Activated CD8-positive, alpha-beta T cell treated with anti-CD3 and anti-CD28 coated beads, Interleukin-2, amount 10 ng/mL, durations not matched to agents 7 days and 5 days (primary cell): ENCODE measurements around the gene DLG2. TPM values are rescaled to one million over a fixed set of nuclear protein-coding genes. Genes with fewer than 3 reads are reported as not detected.

ENCODE experiments used
- ATAC-seq: fragments of 150-1000 bp; cut with Tn5 transposase; one replicate; pipeline ENCODE4 v1.10.0; 2021; ENCODE audit warnings: moderate library complexity
- CTCF ChIA-PET: fragments of 350-600 bp; sonication (Branson Sonifier 250); formaldehyde crosslinking; loops from one replicate; lab custom pipeline; 2021; ENCODE audit warnings: antibody characterized with exemption; lab: Charles Lee
- POLR2A ChIA-PET: fragments of 350-600 bp; sonication (Branson Sonifier 250); formaldehyde crosslinking; loops from one replicate; lab custom pipeline; 2021; ENCODE audit warnings: antibody characterized with exemption; lab: Charles Lee
- DNase-seq: peaks from one replicate; pipeline ENCODE4 v3.0.0-alpha.2; 2020
- H3K27ac Mint-ChIP-seq: one replicate; pipeline ENCODE4 v1.8.0; 2021; ENCODE audit warnings: mild to moderate bottlenecking, mixed read lengths
- H3K27me3 Mint-ChIP-seq: one replicate; pipeline ENCODE4 v1.8.0; 2021; ENCODE audit warnings: low read depth, mixed read lengths
- H3K36me3 Mint-ChIP-seq: one replicate; pipeline ENCODE4 v1.8.0; 2021; ENCODE audit warnings: low read depth, mixed read lengths
- H3K4me1 Mint-ChIP-seq: one replicate; pipeline ENCODE4 v1.8.0; 2021; ENCODE audit warnings: low read depth, mixed read lengths
- H3K4me3 Mint-ChIP-seq: one replicate; pipeline ENCODE4 v1.8.0; 2021; ENCODE audit warnings: mild to moderate bottlenecking, mixed read lengths
- H3K9me3 Mint-ChIP-seq: one replicate; pipeline ENCODE4 v1.8.0; 2022; ENCODE audit warnings: mixed read lengths; ENCODE audit not compliant: insufficient read depth
- total RNA-seq, 2 experiments: library from RNA; stranded (reverse); gene quantifications; one replicate each; pipeline ENCODE4 v1.2.3, GENCODE V29; 2021

DLG2 gene
- total RNA-seq, 2 experiments from 2014 or later = 1.3 to 1.6 TPM

DNA sequence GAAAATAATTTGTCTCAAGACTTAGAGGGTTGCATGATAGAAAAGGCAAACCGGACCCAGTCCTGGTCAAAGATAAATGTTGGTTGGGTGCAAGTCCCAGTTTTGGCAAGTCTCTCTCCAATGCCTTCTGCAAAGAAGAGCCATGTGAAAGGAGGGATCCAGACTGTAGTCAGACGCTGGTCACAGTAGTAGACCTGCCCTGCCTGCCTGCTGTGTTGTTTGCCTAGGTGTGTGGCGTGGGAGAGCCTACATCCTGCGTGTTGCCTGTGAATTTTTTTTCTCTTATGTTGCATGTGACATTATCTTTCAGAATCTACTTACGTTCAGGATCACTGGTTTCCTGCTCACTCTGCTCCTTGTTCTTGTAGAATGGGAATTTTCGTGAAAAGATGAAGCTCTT is 2143.3 kb downstream of the DLG2 start:
- ATAC-seq = no peak
- H3K36me3 Mint-ChIP-seq = no peaks in the 10 kb centered on the region
- DNase-seq = no peak
- no peak overlapping the region for H3K27ac Mint-ChIP-seq
- no peaks in the 10 kb centered on the region for H3K4me1 Mint-ChIP-seq
- ChIA-PET POLR2A (no interaction called here), CTCF (interaction anchor here (0.6 kb wide), 1 partner anchor 312 kb away, joined by 3 read pairs; no protein-coding TSS in a partner anchor)
- no peak overlapping the region for H3K4me3 Mint-ChIP-seq
- H3K27me3 Mint-ChIP-seq = no peaks in the 10 kb centered on the region
- H3K9me3 Mint-ChIP-seq = no peaks in the 10 kb centered on the region

GRCh38 chr11:83480811-83481210 is 2146.3 kb downstream of the DLG2 start:
- no peaks in the 10 kb centered on the region for H3K27me3 Mint-ChIP-seq
- POLR2A ChIA-PET = no interaction called here
- DNase-seq (no peak), ATAC-seq (no peak)
- H3K27ac Mint-ChIP-seq = no peak overlapping the region
- H3K36me3 Mint-ChIP-seq = no peaks in the 10 kb centered on the region
- CTCF ChIA-PET = no interaction called here
- no peak overlapping the region for H3K4me3 Mint-ChIP-seq
- H3K9me3 Mint-ChIP-seq = no peaks in the 10 kb centered on the region
- no peaks in the 10 kb centered on the region for H3K4me1 Mint-ChIP-seq

DNA sequence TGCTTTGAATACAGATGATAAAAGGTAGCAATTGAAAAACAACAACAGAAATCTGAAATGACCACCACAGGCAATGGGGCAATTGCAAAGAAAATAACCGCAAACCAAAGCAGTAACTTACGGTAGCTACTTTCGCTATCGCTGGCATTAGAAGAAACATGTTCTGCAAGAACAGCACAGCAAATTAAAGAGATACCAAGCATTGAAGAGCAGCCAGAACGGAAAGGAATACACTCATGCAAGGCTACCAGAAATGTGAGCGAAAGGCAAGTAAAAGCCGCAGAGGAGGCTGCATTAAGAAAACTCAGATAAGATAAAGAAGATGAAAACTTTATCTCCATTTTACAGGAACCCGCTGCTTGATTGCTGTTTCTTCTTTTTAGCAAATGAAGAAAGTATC is 2146.9 kb downstream of the DLG2 start:
- Mint-ChIP-seq H3K4me3 (no peak overlapping the region), H3K36me3 (no peaks in the 10 kb centered on the region), H3K9me3 (no peaks in the 10 kb centered on the region), H3K27me3 (no peaks in the 10 kb centered on the region), H3K27ac (no peak overlapping the region), H3K4me1 (no peaks in the 10 kb centered on the region)
- ChIA-PET CTCF (no interaction called here), POLR2A (no interaction called here)
- ATAC-seq (no peak), DNase-seq (no peak)

- H3K9me3 Mint-ChIP-seq = no peaks in the 10 kb centered on the region
- ChIA-PET POLR2A (no interaction called here), CTCF (no interaction called here)
- no peaks in the 10 kb centered on the region for H3K4me1 Mint-ChIP-seq
- ATAC-seq (no peak), DNase-seq (no peak)
- no peaks in the 10 kb centered on the region for H3K27me3 Mint-ChIP-seq
- H3K36me3 Mint-ChIP-seq = no peaks in the 10 kb centered on the region
- no peak overlapping the region for H3K27ac Mint-ChIP-seq
- no peak overlapping the region for H3K4me3 Mint-ChIP-seq
These were observed 2149.4 kb downstream of the DLG2 start for GRCh38 chr11:83477772-83478171.

DNA sequence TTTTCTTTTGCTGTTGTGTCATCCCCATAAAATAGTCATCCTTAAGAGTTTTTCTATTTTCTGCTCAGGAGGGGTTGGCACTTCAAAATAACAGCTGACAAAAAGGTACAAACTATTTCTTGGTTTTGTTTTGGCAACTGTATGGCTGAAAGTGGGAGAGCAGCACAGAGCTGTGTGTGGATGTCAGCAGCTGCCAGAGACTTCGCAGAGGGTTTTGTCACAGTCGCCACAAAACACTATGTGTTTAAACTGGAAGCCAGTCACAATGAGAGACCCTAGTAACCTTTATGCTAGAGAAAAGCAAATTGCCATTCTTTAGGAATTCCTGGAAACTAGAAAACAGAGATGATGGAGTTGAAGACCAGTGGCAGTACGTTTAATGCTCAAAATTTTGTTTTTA is 2151.4 kb downstream of the DLG2 start:
- DNase-seq (no peak), ATAC-seq (no peak)
- H3K9me3 Mint-ChIP-seq = no peaks in the 10 kb centered on the region
- no peaks in the 10 kb centered on the region for H3K27me3 Mint-ChIP-seq
- no peak overlapping the region for H3K4me3 Mint-ChIP-seq
- no peaks in the 10 kb centered on the region for H3K36me3 Mint-ChIP-seq
- POLR2A ChIA-PET = no interaction called here
- no peak overlapping the region for H3K27ac Mint-ChIP-seq
- H3K4me1 Mint-ChIP-seq = no peaks in the 10 kb centered on the region
- CTCF ChIA-PET = no interaction called here

DNA sequence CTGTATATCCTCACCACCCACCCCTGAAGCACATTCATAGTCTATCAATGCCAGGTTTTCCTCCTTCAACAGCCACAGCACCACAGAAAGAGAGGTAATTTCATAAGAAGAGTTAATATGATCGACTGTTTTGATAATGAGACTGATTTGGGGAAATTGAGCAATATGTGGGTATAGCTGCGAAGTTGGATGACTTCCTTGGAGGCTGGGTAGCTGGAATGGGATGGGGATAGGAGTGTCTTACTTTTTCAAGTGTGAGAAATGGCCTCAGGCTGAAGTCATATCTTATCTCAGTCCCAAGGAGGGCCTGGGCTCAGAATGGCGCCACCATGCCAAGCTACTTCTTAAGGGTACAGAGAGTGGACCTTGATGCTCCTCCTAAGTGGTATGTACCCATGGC is 2153.4 kb downstream of the DLG2 start:
- no peak overlapping the region for H3K4me3 Mint-ChIP-seq
- ATAC-seq (no peak), DNase-seq (no peak)
- POLR2A ChIA-PET = no interaction called here
- H3K9me3 Mint-ChIP-seq = no peaks in the 10 kb centered on the region
- no peak overlapping the region for H3K27ac Mint-ChIP-seq
- no peaks in the 10 kb centered on the region for H3K4me1 Mint-ChIP-seq
- no peaks in the 10 kb centered on the region for H3K27me3 Mint-ChIP-seq
- CTCF ChIA-PET = no interaction called here
- no peaks in the 10 kb centered on the region for H3K36me3 Mint-ChIP-seq

DNA sequence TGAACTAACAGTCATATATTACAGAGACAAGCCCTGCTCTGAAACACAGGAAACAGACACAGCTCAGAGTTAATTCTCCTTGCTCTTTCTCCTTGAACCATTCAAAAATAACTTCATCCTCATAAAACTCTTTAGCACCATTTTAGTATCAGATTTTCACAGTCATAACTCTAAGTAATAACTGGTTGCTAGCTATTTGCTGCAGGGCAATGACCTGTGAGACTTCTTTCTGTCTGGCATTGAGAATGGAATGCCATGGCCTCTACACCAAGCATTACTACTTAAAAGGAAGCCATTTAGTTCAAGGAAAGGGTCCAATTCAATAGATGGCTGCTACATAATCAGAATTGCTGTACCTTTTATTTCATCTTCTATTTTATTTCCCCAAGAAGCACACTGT is 2154.3 kb downstream of the DLG2 start:
- no peak overlapping the region for H3K27ac Mint-ChIP-seq
- POLR2A ChIA-PET = no interaction called here
- no peak overlapping the region for H3K4me3 Mint-ChIP-seq
- H3K36me3 Mint-ChIP-seq = no peaks in the 10 kb centered on the region
- H3K4me1 Mint-ChIP-seq = no peaks in the 10 kb centered on the region
- ATAC-seq = no peak
- H3K27me3 Mint-ChIP-seq = no peaks in the 10 kb centered on the region
- H3K9me3 Mint-ChIP-seq = no peaks in the 10 kb centered on the region
- no peak for DNase-seq
- CTCF ChIA-PET = no interaction called here

GRCh38 chr11:83471831-83472727 is 2155.1 kb downstream of the DLG2 start:
- H3K4me3 Mint-ChIP-seq = no peak overlapping the region
- CTCF ChIA-PET = no interaction called here

DNA sequence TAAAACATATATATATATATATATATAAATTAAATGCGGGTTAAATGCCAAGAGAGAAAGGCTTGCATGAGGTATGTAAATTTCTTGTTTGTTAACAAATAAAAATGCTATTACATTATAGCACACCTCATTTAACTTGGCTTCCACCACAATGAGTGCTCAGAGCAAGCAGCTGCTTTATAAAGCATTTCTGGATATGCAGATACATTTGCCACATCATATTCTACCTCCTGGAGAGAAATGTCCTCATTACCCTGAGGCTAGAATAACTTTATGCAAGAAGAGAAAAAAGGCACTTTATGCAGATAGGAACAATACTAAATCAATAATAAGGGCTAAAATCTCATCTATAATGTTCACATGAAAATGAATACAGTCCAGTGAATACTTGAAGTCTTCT is 2159.3 kb downstream of the DLG2 start:
- ATAC-seq (no peak), DNase-seq (no peak)
- Mint-ChIP-seq H3K27ac (no peak overlapping the region), H3K4me1 (no peaks in the 10 kb centered on the region), H3K36me3 (no peaks in the 10 kb centered on the region), H3K9me3 (no peaks in the 10 kb centered on the region), H3K4me3 (no peak overlapping the region), H3K27me3 (no peaks in the 10 kb centered on the region)
- ChIA-PET CTCF (no interaction called here), POLR2A (no interaction called here)

More at GRCh38 chr11:83471831-83472727, 2155.1 kb downstream of the DLG2 start:
- Mint-ChIP-seq H3K9me3 (no peaks in the 10 kb centered on the region), H3K4me1 (no peaks in the 10 kb centered on the region), H3K36me3 (no peaks in the 10 kb centered on the region), H3K27ac (no peak overlapping the region), H3K27me3 (no peaks in the 10 kb centered on the region)
- no peak for ATAC-seq
- no peak for DNase-seq
- POLR2A ChIA-PET = no interaction called here

DNA sequence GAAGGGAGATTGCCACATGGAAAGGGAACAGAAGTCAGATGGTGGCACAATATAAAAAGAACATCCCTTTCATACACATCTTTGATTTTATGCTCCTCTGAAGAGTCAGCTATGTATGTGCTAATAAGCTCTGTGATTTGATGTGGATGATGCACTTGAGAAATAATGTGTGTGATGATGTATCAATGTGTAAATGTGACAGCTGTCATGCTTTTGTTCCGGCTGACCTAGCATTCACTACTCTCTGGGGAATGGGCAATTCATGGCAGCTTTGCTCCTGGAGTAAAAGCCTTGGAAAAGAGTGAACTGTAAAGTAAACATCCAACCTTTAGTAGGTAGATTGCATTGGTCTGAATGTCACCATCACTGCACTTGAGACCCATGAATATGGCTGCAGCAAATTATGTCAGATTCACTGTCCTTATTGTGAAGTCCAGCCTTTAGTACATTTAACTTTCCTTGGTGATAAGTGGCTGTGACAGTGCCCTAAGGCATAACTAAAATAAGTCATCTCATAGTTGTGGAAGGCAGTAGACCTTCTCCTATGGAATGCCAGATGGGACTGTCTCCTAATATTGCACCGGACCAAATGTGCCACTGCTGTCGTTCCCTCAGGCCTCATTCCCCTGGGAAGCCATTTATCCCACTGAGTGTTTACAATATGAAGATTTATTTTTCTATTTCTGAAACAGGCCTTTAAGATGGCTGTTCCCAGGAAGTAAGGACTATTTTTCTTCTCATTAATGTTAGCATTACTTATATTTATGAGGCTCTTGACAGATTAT is 2162.8 kb downstream of the DLG2 start:
- Mint-ChIP-seq H3K27me3 (no peaks in the 10 kb centered on the region), H3K27ac (no peak overlapping the region), H3K4me1 (no peaks in the 10 kb centered on the region), H3K4me3 (no peak overlapping the region), H3K9me3 (no peaks in the 10 kb centered on the region), H3K36me3 (no peaks in the 10 kb centered on the region)
- ChIA-PET CTCF (no interaction called here), POLR2A (no interaction called here)
- DNase-seq = no peak
- no peak for ATAC-seq

DNA sequence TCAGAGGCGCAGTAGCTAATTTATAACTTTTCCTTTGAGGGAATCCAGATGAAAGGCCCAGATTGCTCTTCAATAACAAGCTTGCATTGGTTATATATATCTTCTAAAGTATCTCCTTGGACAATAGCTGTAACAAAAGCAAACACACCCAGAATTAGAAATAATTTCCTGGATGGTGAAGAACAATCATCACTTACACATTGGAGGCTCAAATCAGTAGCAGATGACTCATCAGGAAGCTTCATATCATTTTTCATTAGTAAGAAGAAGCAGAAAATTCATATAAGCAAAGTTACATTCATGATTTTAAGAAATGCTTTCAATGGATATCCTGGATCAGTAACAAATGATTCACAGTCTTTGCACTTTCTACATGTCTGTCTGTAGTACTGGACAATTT is 2167.3 kb downstream of the DLG2 start:
- Mint-ChIP-seq H3K27me3 (no peaks in the 10 kb centered on the region), H3K9me3 (no peaks in the 10 kb centered on the region), H3K4me3 (no peak overlapping the region), H3K36me3 (no peaks in the 10 kb centered on the region), H3K4me1 (no peaks in the 10 kb centered on the region), H3K27ac (no peak overlapping the region)
- ATAC-seq (no peak), DNase-seq (no peak)
- ChIA-PET CTCF (no interaction called here), POLR2A (no interaction called here)

DNA sequence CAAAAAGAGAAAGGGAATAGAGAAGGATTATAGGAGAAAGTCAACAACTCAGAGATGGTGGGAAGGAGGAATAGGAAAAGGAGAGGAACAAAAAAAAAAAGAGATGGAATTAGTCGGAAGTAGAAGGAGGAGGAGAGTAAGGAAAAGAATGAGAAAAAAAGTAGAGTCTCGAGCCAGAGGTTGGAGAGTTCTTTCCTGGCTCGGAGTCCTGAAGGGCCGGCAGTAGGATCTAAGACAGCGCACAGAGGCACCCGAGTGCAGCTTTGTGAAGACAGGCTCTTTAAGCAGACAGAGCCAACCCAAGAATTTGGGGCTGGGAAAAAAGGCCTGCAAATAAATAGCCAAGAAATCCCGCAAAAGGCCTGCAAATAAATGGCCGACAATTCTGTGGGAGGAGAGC is 2170.6 kb downstream of the DLG2 start:
- ATAC-seq = no peak
- Mint-ChIP-seq H3K4me3 (no peak overlapping the region), H3K9me3 (no peaks in the 10 kb centered on the region), H3K27me3 (no peaks in the 10 kb centered on the region), H3K4me1 (no peaks in the 10 kb centered on the region), H3K27ac (no peak overlapping the region), H3K36me3 (no peaks in the 10 kb centered on the region)
- ChIA-PET CTCF (no interaction called here), POLR2A (no interaction called here)
- no peak for DNase-seq
